ENCODE results near the gene FBXO8. TPM values are rescaled to one million over a fixed set of nuclear protein-coding genes. Genes with fewer than 3 reads are reported as not detected.

FBXO8 gene
- total RNA-seq, 1 donor from 2014 or later = 31.5 TPM

DNA sequence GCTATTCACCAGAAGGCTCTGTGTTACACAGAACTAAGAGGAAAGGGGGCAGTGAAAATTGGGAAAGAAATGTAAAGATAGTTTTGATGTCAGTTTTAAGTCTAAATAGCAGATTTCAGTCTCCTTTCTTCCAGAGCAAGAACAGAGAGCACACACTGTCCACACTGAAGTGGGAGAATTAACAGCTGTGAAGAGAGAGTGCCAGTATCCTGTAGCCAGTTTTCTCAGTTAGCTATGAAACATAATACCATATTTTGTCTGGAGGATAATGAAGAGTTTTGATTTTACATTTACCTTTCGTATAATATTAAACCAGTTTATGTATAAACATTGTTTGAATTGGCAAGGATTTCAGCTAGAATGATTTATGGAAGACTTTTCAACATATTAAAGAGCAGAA is 35.1 kb downstream of the FBXO8 start:
- DNase-seq (ENCODE audit: low read depth in 2 of 2) = no peak

DNA sequence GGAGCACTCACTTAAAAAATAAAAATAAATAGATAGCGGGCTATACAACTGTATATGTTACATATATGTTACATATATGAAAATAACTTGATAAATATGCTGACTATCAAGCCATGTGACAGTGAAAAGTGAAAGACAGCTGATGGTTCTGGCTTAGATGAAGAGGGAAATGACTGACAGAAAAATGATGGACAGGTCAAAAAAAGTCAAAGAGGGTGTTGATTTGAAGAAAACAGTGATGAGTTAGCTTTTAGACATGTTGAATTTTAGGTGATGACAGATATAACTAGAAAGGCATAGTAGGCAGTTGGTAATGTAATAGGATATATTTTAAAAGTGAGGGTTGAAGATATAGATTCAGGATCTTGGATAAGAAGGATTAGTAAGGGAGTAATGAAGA is 37.8 kb downstream of the FBXO8 start:
- no peak for DNase-seq (ENCODE audit: low read depth in 2 of 2)

DNA sequence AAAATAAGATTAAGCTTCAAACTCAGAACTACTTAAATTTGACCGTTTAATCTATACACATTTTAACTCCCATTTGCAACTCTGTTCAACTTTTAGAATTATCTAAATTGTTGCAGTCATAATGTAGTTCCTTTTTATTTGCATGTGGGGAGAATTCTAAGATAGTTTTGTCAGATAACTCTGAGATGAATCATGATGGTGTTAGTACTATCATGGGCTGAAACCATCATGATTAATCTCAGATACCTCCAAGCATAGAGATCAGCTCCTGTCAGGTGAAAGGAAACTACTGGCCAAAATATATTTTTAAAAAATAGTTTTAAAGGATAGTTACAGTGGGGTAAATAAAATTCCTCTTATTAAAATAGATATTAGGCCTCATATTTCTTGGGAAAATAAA is 39.0 kb downstream of the FBXO8 start:
- DNase-seq (ENCODE audit: low read depth in 2 of 2) = no peak

DNA sequence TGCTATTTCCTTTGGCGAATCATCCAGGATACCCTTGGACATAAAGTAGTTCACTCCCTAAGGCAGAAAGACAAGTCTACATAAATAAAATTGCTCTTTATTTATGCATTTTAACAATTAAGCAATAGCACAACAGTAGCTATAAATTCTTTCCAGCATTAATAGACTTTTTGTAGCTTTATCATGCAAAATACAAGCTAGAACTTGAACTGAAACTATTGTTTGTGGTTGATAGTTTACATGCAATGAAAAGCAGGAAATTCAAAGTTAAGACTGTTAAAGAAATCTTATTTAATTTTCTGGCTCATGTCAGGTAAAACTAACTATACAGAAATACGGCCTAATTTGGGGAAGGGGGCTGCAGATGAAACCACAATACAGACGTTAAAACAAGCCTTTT is 42.3 kb downstream of the FBXO8 start:
- no peak for DNase-seq (ENCODE audit: low read depth in 2 of 2)

DNA sequence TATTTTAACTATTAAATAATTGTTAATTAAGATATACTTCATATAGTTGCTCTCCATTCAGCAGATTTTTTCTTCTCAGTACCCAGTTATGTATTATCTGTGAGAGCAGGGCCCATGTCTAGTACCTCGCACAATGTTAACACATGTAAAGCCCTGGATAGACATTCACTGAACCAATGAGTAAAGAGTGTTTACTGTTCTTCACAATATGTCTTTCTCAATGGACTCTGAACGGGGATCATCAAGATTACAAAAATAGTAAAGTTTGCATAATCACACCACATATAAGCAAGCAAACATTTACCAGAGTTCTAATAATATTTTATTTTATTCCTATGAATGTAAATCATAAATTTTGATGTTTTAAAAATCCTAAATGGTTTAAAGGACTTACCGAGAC is 47.1 kb downstream of the FBXO8 start:
- DNase-seq (ENCODE audit: low read depth in 2 of 2) = no peak

DNA sequence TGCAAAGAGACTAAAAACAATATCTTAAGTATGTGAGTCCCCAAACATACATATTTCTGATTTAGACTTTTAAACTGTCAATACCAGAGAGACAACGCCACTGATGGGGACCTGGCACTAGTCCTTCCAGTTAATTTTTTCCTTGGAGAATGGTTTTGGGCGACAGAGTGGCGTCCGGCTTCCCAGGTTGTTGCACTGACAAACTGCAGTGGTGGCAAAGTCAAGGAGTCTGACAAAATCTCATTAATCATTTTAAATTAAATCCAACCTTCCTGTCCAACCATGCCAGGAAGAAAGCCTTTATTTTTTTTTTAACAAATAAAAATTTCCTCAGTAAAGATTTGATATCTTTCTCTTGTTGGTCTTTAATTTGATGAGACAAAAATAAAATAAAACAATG is 52.8 kb downstream of the FBXO8 start:
- DNase-seq (ENCODE audit: low read depth in 2 of 2) = no peak

DNA sequence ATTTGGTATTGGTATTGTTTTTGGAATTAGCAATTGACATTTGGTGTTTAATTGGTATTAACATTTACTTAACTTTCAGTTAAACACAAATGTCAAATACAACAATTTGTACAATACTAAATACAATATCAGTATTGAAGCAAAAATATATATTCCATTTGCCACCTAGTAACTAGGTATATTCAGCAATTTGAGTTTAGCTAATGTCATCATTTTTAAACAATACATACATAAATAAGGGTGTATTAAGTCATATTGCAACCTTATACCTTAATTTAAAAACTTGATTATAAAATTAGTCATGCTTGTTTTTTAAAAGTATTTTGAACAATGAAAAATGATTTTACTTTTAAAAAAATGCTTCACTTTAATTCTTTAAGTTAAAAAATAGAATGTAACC is 53.3 kb downstream of the FBXO8 start:
- DNase-seq (ENCODE audit: low read depth in 2 of 2) = no peak

DNA sequence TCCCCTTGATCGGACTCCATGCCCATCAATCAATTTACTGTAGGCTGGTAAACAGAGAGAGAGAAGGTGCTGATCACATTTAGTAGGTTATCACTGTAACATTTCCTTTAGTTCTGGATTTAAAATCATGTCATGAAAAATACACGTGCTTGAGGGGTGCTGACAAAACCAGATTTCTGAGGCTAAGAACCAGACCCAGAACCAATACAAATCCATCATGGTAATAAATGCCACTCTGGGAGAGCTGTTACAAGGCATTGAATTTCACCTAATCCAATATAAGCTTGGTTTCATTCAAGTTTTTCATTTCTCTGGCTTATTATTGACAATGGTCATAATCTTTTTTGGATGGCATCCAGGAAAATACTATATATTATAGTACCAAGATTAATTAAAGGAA is 54.5 kb downstream of the FBXO8 start:
- no peak for DNase-seq (ENCODE audit: low read depth in 2 of 2)

DNA sequence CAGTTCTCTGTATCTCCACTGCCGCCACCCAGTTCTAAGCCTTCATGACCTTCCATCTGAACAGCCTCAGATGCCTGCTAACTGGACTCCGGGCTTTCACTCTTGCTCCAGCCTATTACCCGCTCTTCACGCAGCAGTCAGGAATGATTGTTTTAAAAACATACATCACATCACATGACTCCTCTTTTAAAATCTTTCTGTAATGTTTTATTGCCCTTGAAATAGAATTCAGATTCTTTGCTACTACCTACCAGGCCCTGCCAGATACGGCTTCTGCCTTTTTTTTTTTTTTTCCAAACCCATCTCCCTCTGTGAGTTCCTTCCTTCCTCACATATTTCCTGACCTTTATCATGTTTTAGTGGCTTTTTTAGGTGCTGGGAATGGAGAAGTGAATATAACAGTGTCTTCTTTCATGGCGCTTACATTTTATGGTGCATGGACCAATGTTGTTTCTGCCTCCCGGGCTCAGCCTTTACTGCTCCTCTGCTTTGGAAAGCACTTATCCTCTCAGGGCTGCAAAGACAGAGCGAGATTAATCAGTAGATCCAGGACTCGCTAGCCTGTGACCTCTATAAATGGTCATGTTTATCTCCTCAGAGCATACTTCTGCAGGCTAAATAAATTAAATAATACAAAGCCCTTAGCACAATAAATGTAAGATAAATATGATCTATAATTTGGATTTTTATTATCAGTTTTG is 58.0 kb downstream of the FBXO8 start:
- no peak for DNase-seq (ENCODE audit: low read depth in 2 of 2)

DNA sequence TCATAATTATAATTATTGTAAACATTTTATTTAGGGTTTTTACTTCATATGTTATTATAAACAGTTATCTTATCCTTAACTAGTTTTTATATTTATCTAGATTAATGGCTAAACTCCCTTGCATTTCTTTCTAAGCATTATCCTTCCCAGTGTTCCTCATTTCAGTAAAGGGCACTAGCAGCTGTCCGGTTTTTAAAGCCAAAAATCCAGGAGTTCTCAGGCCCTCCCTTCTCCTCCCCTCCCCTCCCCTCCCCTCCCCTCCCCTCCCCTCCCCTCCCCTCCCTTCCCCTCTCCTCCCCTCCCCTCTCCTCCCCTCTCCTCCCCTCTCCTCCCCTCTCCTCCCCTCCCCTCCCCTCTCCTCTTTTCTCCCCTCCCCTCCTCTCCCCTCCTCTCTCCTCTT is 58.9 kb downstream of the FBXO8 start:
- DNase-seq (ENCODE audit: low read depth in 2 of 2) = no peak

DNA sequence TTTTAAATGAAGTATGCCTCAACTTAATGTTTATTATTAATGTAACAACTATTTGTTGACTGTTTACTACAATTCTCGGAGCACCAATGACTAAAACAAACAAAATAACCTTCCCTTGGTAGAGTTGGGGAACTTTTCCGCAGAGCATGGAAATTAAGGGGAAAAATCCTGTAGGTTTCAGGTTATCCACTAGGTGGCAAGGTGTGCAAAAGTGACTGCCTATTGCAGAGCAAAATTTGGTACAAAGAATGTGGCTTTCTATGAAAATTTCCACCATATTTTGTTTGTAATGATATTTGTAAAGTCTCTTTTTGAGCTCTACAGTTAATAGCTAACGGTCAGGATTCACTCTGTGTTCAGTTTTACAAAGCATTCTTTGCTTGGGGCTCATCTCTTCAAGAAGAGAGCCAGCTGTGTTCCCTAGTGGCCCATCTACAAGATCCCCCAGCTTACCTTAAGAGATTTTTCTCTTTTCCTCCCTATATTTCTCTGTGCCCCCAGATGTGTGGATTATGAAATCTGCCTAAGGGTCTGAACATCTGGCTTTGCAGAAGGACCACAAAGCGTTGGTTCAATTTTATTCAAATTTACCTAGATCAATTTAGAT is 61.1 kb downstream of the FBXO8 start:
- peak; percentile 25 to 45 for DNase-seq (ENCODE audit: low read depth in 2 of 2)

DNA sequence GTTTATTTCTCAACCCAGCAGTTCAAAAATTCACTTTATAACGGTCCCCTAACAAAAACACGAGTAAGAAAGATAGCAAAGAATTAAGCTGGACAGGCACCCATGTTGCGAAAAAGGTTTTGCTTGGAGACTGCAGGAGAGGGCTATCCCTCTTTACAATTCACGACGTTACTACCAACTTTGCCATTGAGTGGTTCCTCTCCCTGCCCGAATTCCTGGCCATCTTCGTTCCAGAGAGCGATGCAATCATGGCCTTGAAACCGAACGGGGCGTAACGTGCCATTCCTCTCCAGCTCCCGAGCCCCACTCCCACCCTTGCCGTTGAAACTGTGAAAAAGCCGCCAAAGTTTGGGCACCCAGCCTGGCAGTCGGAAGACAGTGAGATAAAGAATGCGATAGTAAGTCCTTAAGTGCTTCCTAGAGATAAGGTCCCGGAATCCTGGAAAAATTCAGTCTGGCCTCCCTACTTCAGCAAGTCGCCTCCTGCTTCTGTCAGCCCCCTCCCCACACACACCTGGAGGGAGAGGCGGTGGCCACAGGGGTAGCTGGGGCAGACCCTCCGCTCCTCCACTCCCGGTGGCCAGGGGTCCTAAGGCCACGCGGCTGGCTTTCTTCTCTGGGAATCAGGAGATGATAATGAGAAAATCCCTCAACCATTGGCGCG is 65.2 kb downstream of the FBXO8 start:
- no peak for DNase-seq (ENCODE audit: low read depth in 2 of 2)

DNA sequence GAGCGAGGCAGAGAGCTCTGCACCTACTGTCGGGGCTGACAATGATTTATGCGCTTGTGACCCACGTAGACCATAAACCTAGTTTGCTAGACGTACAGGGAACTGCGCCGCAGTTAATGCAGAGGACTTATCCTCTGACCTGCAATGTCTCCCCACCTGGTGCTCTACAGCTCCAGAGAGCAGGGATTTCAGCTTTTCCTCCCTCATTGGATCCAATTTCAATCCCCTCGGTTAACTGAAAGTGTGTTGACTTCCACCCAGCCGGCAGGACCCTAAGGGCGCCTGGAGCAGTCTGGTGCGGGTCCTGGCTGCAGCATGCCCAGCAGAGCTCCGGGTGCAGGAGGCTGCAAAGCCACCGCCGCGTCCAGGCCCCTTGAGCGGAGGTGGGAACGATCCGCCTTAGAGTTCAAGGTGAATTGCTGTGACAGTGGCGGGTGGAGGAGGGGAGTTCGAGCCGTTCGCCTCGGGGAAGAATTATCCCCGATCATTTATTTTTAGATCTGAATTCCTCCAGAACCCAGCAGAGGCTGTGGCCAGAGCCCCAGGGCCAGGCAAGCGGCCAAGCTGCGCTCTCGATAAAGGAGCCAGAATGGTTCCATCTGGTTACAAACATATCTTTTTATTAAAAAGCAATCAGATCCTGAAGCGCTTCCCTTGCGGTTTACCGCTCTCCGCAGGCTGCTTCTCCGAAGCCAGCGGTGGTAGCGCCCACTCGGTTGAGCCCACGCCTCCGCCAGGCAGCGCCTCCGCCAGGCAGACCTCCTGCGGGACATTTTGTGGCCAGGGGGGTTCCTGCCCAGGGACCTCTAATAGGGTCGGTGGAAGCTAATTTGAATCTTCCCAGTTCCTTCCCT is 66.0 kb downstream of the FBXO8 start:
- DNase-seq (ENCODE audit: low read depth in 2 of 2) = no peak

DNA sequence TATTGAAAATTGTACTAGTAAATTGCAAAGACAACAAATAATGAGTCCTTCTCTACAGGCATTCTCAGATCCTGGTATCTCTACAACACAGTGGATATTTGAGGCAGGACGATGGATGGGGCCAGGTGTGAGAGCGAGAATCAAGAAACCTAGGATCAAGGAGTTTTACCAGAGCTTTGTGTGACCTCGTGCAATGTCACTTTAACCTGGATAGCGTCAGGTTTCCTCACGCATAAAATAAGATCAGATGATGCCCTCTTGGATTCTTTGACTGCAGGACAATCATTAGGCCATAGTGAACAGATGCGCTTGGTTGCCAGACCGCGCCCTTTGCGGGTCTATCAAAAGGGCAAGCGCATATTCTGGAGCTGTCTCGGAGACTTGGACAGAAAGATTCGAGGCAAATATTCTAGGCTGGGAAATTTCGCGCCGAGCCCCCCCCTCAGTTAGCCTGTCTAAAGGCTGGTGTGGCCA is 66.6 kb downstream of the FBXO8 start:
- no peak for DNase-seq (ENCODE audit: low read depth in 2 of 2)

DNA sequence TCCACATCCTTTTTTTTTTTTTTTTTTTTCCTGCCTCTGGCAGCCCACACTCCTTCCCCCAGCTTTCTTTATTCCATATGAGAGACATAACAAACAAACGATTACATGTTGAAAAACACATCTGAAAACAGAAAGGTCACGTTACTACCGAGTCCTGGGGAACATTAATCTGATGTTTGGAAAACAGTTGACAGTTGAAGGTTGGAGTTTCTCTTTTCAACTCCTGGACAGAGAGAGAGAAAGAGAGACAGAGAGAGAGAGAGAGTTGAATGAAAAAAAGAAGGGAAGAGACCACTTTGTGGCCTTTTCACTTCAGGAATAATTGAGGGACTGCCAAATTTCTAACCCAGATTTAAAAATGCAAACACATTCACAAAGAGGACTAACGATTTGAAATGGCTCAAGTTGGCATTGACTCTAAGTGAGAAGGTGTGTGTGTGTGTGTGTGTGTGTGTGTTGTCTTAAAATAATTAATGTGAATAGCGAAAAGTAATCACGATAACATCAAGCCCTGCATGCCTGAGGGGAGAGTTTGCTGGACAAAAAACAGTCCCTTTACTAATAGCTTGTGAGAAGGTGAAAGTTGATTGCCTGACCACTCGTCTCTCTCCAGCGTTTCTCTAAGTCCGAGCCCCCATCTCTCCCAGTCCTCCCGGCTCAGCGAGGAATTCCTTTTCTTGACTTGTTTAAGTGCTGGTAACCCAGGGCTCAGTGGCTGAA is 67.3 kb downstream of the FBXO8 start:
- no peak for DNase-seq (ENCODE audit: low read depth in 2 of 2)

DNA sequence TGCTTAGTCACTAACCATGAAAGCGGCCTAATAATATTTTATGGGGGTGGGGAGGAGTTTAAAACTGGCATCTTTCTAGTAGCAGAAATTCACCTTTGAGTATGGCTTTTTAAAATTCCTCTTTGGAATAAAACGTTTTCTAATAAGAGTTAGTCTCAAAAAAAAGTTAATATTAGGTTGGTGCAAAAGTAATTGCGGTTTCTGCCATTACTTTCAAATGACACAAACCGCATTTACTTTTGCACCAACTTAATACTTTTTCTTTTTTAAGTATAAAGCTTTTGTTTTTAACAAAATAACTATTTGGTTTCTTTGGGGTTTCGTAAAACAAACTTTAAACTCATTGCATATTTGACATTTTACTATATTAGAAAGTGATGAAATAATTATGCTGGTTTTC is 68.4 kb downstream of the FBXO8 start:
- DNase-seq (ENCODE audit: low read depth in 2 of 2) = no peak

DNA sequence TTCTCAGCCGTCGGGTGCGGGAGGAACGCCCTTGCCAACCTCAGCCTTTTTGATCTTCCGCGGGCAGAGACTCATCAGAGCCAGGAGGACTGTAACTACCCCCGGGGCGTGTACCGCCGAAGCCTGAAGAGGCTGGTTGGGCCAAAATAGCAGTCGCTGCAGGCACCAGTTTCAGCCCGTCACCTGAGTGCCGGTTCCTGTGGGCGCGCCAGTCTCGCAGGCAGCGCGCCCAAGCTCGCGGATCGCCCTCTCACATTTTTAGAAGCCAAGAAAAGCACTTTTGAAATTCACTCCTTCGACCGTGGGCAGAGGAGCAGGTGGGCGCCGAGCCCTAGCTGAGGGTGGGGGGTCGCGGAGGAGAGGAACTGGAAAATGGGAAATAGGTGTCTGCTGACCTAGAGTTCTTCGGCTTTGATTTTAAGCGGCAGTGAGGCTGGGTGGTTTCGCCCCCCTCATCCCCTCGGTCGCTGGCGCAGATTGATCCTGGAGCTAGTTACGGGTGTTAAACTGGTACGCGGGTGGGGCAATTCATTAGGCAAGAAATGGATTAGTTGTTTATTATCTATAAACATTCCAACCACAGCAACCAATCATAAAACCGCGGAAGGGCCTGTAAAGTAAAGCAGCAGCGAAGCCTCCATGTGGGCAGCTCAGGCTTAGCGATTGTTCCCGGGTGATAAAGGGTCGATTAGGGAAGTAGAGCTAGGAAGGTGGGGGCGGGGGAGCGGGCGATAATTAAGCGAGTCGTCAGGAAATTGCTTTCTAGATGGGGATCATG is 69.2 kb downstream of the FBXO8 start:
- no peak for DNase-seq (ENCODE audit: low read depth in 2 of 2)

DNA sequence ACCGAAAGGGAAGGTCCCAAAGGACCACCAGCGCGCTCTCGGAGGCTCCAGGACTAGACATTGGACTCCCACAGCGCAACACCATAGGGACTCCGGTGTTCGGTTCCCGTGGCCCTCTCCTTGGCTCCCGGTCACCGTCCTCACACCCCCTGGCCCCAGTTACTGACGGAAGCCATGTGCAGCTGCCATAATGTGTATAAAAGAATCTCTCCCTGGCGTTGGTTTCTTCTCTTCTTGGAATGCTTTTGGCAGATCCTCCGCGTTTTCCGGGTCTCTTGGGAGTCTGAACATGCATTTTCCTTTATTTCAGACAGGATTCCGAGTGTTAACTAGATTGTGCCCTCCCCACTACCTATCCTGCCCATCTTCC is 69.8 kb downstream of the FBXO8 start:
- DNase-seq (ENCODE audit: low read depth in 2 of 2) = no peak

DNA sequence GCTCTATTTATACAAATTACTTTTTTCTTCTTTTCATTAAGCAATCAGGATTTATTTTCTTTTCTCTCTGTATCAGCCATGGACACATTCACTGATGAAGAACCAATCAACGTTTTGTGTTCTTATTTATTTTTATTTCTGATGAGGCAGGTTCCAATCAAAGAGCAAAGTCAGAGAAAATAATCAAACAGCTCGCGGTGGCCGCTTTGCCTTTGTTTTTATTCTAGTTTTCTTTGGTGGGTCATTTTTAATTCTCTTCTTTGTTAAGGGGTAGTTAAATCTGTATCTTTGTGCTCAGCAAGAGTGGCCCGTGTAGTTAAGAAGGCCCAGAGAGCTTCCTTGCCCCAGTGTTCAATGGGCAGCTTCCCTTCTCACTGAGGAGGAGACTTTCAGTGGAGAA is 71.4 kb downstream of the FBXO8 start:
- no peak for DNase-seq (ENCODE audit: low read depth in 2 of 2)

DNA sequence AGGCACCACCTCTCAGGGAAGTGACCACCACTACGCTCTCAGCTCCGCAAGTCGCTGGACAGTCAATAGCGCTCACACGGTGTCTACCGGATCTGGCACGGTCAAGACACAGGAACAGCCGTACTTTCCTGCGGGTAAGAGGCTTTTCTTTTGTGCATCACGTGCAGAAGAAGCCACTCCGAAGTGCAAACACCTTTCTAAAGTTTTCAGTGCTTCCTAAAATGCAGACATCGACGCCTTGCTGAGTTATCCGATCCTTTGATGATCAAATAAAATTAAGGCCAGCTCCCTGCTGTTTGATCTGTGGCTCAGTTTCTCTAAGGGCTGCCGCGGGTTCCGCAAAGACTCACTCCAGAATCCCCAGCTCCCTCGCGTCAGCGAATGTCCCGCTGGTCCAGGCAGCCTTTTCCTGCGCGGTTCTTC is 71.8 kb downstream of the FBXO8 start:
- peak in 1 of 2 donors; percentile 10 for DNase-seq (ENCODE audit: low read depth in 2 of 2)
